Measurements from ENCODE around the gene NRF1.
"Not testable (repeated sequence)": the region's sequence is repeated elsewhere in the genome, so short reads cannot be mapped to it uniquely, and the experiment has no call there.

The NRF1 gene

GRCh38 chr7:129607471-129608120, 3.9 kb upstream of the NRF1 start:
- peak; percentile 46 to 51 for DNase-seq

DNA sequence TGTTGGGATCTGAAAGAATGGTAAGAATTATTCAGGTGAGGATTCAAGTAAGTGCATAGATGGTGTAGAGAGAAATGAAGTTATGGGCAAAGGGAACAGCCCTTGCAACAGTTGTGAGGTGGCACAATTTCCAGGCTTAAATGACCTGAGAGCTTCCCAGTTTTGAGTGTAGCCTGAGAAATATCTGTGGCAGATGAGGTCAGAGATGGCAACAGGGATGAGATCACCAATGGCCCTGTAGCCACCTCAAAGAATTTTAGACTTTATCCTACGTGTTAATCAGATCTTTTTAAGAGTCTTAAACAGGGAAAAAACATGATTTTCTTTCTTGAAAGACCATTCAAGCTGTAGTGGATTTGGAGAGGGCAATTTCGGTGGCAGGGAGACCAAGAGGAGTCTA, 1.9 kb upstream of the NRF1 start:
- DNase-seq = no peak

GRCh38 chr7:129610709-129611245, 743 bp upstream of the NRF1 start:
- DNase-seq = peak in 1 of 2 donors; percentile 34

DNA sequence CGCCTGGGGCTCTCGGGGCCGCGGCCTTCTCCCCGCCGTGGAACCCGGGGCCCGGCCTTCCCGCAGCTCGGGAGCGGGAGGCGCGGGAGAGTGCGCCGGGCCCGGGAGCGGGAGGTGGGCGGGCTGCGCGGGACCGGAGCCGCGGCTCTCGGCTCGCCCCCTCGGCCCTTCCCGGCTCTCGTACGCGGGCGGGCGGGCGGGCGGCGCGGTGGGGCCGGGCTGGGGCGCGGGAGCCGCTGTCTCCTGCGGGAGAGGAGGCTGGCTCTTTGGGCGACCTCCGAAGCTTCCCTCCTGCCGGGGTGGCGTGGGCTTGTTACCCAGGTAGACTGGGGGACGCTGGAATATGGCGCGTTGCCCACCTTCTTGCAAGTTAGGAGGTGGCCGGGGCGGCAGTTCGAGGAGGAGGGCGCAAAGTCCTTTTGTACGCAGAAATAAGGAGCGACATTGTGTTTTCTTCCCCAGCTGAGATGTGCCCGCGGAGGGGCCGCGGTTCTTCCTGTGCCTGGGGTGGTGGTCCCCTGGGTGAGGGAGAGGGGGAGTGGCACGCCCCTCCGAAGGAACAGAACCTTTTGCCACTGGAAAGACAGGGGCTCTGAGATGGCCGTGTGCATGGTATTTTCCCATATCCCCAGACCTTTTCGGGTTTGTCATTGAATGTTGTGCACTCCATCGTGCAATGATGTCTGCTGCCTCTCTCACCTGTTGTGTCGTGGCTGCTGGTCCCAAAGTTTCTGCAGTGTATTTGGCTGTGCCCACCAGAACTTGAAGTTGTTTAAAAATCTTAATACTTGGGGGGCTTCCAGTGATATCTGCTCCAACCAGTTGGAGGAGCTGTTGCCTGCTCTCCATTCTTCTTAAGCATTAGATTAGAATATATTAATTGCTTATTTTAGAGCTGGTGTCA, 844 bp downstream of the NRF1 start:
- peak; percentile 41 to 44 for DNase-seq

DNA sequence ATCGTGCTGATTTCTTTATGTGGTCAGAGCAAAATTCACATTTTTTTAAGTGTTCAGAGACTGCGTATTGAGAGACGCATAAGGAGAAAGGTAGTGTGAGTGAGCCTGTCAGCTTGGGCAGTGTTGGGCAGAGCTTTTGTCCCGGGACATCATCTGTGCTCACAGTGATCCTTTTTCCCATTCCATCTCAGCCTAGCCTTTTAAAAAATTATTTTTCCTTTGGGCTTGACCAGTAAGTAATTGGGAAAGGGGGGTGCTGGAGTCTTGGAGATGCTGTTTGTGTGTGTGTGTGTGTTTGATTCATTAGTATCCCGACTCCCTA, 1.5 kb downstream of the NRF1 start:
- no peak for DNase-seq

DNA sequence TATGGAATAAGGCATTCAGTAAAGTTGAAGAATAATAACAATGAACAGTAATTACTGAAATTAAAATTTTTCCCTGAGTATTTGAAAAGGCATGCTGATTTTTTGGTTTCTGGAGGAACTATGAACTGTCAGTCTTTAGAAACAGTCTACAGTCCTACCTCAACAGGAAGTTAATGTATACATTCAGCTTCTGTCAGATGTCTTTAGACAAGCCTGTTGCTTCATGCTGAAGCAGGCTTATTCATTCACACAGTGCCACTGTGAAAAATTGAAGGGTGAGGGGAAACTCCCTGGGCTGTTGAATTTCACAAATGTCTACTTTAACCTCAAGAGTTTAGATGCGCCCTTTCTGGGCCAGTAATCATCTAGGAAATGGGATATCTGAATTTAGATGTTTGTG, 3.5 kb downstream of the NRF1 start:
- DNase-seq = no peak

DNA sequence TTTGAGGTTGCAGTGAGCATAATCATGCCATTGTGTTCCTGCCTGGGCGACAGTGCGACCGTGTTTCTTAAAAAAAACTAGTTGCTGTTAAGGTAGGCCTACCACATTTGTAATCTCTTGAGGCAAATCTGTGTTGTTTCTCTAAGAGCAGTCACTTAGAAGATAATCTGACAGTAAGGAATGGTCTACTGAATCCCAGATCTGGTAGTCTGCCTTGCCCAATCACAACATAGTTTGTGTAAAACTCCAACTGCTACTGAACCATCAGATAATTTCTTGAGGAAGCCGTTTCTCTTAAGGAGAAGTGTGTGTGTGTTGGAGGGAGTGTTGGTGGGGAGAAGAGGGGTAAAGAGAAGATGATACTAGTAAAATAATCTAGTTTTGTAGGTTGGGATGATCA, 5.0 kb downstream of the NRF1 start:
- DNase-seq = no peak

GRCh38 chr7:129617178-129617577, 5.7 kb downstream of the NRF1 start:
- no peak for DNase-seq

- no peak for DNase-seq
These were observed 6.1 kb downstream of the NRF1 start for GRCh38 chr7:129617652-129618051.

- no peak for DNase-seq
These were observed 15.4 kb downstream of the NRF1 start for GRCh38 chr7:129626896-129627295.

- DNase-seq = no peak
These were observed 18.8 kb downstream of the NRF1 start for GRCh38 chr7:129630341-129630740.

GRCh38 chr7:129634361-129635034, 23.0 kb downstream of the NRF1 start:
- DNase-seq = no peak

GRCh38 chr7:129635300-129636029, 23.9 kb downstream of the NRF1 start:
- peak; percentile 62 to 75 for DNase-seq

GRCh38 chr7:129636030-129636550, 24.6 kb downstream of the NRF1 start:
- not testable (repeated sequence) for DNase-seq

- DNase-seq = no peak
These were observed 25.1 kb downstream of the NRF1 start for GRCh38 chr7:129636641-129637040.

- no peak for DNase-seq
These were observed 28.9 kb downstream of the NRF1 start for GRCh38 chr7:129640400-129640799.

DNA sequence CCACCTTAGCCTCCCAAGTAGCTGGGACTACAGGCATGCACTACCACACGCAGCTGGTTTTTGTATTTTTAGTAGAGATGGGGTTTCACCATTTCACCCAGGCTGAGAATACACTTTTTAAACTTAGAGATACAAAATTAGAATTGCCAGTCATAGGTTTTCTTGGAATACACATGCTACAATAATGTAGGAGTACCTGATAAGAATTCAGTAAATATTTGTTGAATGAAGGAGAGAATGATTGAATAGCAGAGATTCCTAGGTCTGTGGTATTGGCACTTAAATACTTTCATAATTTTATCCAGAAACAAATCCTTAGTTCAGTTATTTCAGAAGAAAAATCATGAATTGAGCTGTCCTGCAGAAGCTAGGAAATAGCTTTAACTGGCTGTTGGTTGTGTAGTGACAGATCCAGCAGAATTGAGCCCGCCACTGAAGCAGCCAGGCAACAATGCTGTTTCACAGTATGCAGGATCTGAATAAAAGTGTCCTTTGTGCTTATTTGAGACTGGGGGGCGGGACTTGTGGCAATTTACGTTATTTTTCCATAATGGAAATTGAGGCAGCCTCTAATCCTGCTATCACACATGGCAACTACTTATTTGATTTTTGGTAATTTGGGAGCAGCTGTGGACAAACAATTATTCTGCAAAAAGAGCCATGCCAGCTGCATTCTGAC, 31.5 kb downstream of the NRF1 start:
- no peak for DNase-seq

DNA sequence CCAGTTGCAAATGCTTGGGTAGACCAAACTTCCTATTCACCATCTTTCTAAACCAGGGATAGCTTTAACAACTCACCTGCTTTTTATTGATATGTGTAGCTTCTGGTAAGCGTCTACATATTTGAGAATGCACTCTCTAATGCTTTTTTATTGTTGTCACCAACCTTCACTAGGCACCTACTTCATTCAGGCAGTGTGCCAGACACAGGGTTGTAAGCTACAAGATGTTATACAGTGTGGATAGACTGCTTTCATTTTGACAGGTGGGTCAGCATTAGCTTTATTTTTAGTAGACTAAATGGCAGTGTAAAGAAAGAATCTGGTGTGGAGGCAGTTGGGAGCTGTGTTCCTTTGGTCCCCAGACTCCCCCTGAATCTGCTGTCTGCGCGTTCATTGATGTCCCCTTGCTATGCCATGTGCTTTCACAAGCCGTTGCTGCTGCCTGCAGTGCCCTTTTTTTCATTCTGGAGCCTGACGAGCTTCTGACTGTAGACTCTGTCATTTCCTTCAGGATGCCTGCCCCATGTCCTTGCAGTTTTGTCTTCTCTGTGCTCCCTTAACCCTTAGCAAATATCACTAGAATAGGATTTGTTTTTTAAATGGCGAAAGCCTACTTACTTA, 32.1 kb downstream of the NRF1 start:
- no peak for DNase-seq

- DNase-seq = no peak
These were observed 33.2 kb downstream of the NRF1 start for GRCh38 chr7:129644634-129645230.

DNA sequence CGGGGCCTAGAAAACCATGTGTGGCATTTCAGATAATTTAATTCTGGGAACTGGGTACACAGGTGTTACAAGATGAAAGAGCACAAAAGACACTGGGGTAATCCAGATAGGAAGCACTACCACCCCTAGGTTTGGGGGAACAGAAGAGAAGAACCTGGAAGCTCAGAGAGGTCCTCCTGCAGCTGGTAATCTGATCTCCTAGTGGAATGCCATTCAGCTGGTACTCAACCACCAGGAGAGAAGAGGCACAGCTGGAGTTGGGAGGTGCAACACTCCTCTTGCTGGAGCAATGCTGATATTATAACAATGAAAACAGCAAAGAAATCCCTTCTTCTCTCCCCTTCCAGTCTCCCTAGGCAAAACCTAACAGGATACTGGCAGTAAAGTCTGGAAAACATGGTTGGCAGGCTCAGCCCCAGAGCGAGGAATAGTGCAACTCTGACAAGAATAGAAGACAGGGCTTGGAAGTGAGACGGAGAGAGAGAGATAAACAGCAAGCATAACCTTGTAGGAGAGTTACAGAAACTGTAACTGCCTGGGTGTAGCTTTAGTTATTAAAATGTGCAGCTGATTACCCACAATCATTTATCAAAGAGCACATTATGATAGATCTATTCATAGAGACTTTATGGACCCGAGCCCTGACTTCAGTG, 35.0 kb downstream of the NRF1 start:
- DNase-seq = no peak

Measured in stimulated activated CD4-positive, alpha-beta T cell treated with anti-CD3 and anti-CD28 coated beads, Interleukin-2, amount 100 ng/mL, for 24 hours (primary cell).